Liver (tissue), 9 donors: ENCODE data around the gene NF1. TPM values are rescaled to one million over a fixed set of nuclear protein-coding genes. Genes with fewer than 3 reads are reported as not detected.

Experiments used
- DNase-seq: peaks from one replicate; pipeline ENCODE4 v3.0.0-alpha.2; 2017; ENCODE audit warnings: low spot score
- H3K27ac ChIP-seq, 2 donors: one replicate each; pipeline ENCODE4 v1.7.0; 2013; ENCODE audit warnings: inconsistent platforms in 2 of 2, low read length in 2 of 2, control low read depth in 1 of 2, low read depth in 1 of 2, mild to moderate bottlenecking in 1 of 2
- H3K27me3 ChIP-seq, 4 donors: one replicate each; pipeline versions ENCODE4 v1.6.1 to v1.7.0; 2013; ENCODE audit warnings: low read length in 3 of 4, inconsistent platforms in 1 of 4, mild to moderate bottlenecking in 1 of 4, moderate library complexity in 1 of 4; ENCODE audit not compliant: control insufficient read depth in 4 of 4, insufficient read depth in 4 of 4
- H3K36me3 ChIP-seq, 4 donors: one replicate each; pipeline versions ENCODE4 v1.6.1 to v1.7.0; 2013; ENCODE audit warnings: low read length in 3 of 4, mild to moderate bottlenecking in 3 of 4, low read depth in 1 of 4, moderate library complexity in 1 of 4; ENCODE audit not compliant: control insufficient read depth in 4 of 4, insufficient read depth in 3 of 4
- H3K4me1 ChIP-seq, 4 donors: one replicate each; pipeline versions ENCODE4 v1.6.1 to v1.7.0; 2013; ENCODE audit warnings: low read length in 3 of 4, mild to moderate bottlenecking in 3 of 4, moderate library complexity in 1 of 4; ENCODE audit not compliant: control insufficient read depth in 4 of 4, insufficient read depth in 4 of 4
- H3K4me3 ChIP-seq, 3 donors: one replicate each; pipeline versions ENCODE4 v1.6.1 to v1.7.0; 2013; ENCODE audit warnings: low read length in 3 of 3, control low read depth in 1 of 3, low read depth in 1 of 3, mild to moderate bottlenecking in 1 of 3
- H3K9ac ChIP-seq, 2 donors: one replicate each; pipeline ENCODE4 v1.7.0; 2013; ENCODE audit warnings: low read length in 2 of 2, mild to moderate bottlenecking in 2 of 2, moderate library complexity in 2 of 2, control low read depth in 1 of 2, low read depth in 1 of 2
- H3K9me3 ChIP-seq, 4 donors: one replicate each; pipeline versions ENCODE4 v1.6.1 to v1.7.0; 2013; ENCODE audit warnings: low read length in 3 of 4; ENCODE audit not compliant: control insufficient read depth in 4 of 4
- CTCF ChIP-seq: fragments of 150-350 bp; IDR thresholded peaks from 2 replicates; pipeline ENCODE4 v1.5.1; 2017; ENCODE audit warnings: improper control_type of control experiment, low read depth, low read length; ENCODE audit not compliant: missing input control
- EGR1 ChIP-seq, 2 donors: IDR thresholded peaks; 2 replicates each; pipeline ENCODE4 v1.6.1; 2016 to 2018; ENCODE audit warnings: antibody characterized with exemption in 2 of 2, low read depth in 2 of 2
- FOXA2 ChIP-seq: IDR thresholded peaks from 2 replicates; pipeline ENCODE4 v1.6.1; 2016; ENCODE audit warnings: antibody characterized with exemption
- GABPA ChIP-seq, 2 donors: IDR thresholded peaks in 1 of 2; conservative IDR thresholded peaks in 1 of 2; 2 replicates each; pipeline ENCODE4 v1.6.1; 2016; ENCODE audit warnings: antibody characterized with exemption in 2 of 2, mild to moderate bottlenecking in 1 of 2, moderate library complexity in 1 of 2
- HNF4A ChIP-seq, 2 donors: conservative IDR thresholded peaks; 2 replicates each; pipeline ENCODE4 v1.6.1; 2016; ENCODE audit warnings: antibody characterized with exemption in 2 of 2, mild to moderate bottlenecking in 2 of 2
- JUND ChIP-seq, 2 donors: IDR thresholded peaks; 2 replicates each; pipeline ENCODE4 v1.6.1; 2016; ENCODE audit warnings: antibody characterized with exemption in 2 of 2
- MAX ChIP-seq: IDR thresholded peaks from 2 replicates; pipeline ENCODE4 v1.6.1; 2016; ENCODE audit warnings: antibody characterized with exemption
- NR2F2 ChIP-seq: IDR thresholded peaks from 2 replicates; pipeline ENCODE4 v1.6.1; 2016; ENCODE audit warnings: antibody characterized with exemption
- REST ChIP-seq: IDR thresholded peaks from 2 replicates; pipeline ENCODE4 v1.6.1; 2016; ENCODE audit warnings: antibody characterized with exemption, mild to moderate bottlenecking
- RXRA ChIP-seq, 2 donors: IDR thresholded peaks; 2 replicates each; pipeline ENCODE4 v1.6.1; 2017 to 2018; ENCODE audit warnings: antibody characterized with exemption in 2 of 2, mild to moderate bottlenecking in 1 of 2
- SP1 ChIP-seq: IDR thresholded peaks from 2 replicates; pipeline ENCODE4 v1.6.1; 2018; ENCODE audit warnings: antibody characterized with exemption, mild to moderate bottlenecking
- TAF1 ChIP-seq: conservative IDR thresholded peaks from 2 replicates; pipeline ENCODE4 v1.6.1; 2016; ENCODE audit warnings: antibody characterized with exemption, mild to moderate bottlenecking
- YY1 ChIP-seq: IDR thresholded peaks from 2 replicates; pipeline ENCODE4 v1.6.1; 2016; ENCODE audit warnings: antibody characterized with exemption, mild to moderate bottlenecking
- ZBTB33 ChIP-seq: IDR thresholded peaks from 2 replicates; pipeline ENCODE4 v1.6.1; 2016; ENCODE audit warnings: antibody characterized with exemption
- polyA plus RNA-seq, 2 donors: library from polyadenylated mRNA; stranded (reverse) in 1 of 2; unstranded in 1 of 2; fragments of 200-250 nt in 1 of 2; fragments of >200 nt in 1 of 2; fragmentation: Nextera tagmentation in 1 of 2; extraction: Ambion mirVana in 1 of 2; gene quantifications; one replicate each; pipeline versions ENCODE4 v1.2.1 to v1.2.3, GENCODE V29; 2013 to 2015
- total RNA-seq, 2 donors: library from RNA; depleted of rRNA; stranded (reverse); fragments of >200 nt; gene quantifications; one replicate each; pipeline ENCODE4 v1.2.3, GENCODE V29; 2014
- TF ChIP-seq, protein P1 (sequence below): IDR thresholded peaks from 2 replicates; pipeline ENCODE4 v1.6.1; 2016; ENCODE audit warnings: antibody characterized with exemption
- donor health status: healthy.
- donor health status: healthy.
- donor health status: healthy.
- donor health status: healthy.
- donor health status: healthy.

NF1 gene
- total and polyA plus RNA-seq, 4 donors = 4.6 to 42.6 (median 13.5) TPM

DNA sequence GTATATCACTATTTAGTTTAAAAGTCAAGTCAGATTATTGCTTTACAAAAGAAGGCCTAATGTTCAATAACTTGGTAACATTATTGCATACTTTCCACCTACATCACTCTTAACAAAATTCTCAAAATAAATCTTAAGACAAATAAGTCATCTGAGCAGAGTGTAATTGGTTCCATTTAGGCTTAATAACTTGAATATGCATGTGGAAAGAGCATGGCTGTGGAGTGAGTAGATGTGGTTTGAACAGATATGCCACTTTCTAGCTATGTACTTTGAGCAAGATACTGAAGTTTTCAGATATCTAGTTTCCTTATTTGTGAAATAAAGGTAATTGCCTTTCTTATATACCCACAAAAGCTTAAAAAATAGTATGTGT, 233.4 kb downstream of the NF1 start:
- Histone ChIP-seq H3K4me1 (no peaks in the 10 kb centered on the region), H3K27me3 (no peaks in the 10 kb centered on the region), H3K4me3 (no peak overlapping the region), H3K9ac (no peak overlapping the region), H3K9me3 (no peaks in the 10 kb centered on the region), H3K27ac (no peak overlapping the region), H3K36me3 (peaks cover 2 to 19% (median 9%) of the 10 kb centered on the region in 4 donors)
- TF ChIP-seq RXRA (IDR thresholded peaks at IDR 0.05) = no peak
- no peak for TF ChIP-seq EGR1 (IDR thresholded peaks at IDR 0.05; ENCODE audit: low read depth in 2 of 2)
- no peak for DNase-seq

- H3K27me3 ChIP-seq = no peaks in the 10 kb centered on the region
- no peak for DNase-seq
- H3K9ac ChIP-seq = no peak overlapping the region
- no peak overlapping the region for H3K4me3 ChIP-seq
- peaks cover 2 to 19% (median 9%) of the 10 kb centered on the region in 4 donors for H3K36me3 ChIP-seq
- TF ChIP-seq NR2F2 = no peak
- TF ChIP-seq FOXA2 = no peak
- TF ChIP-seq MAX = no peak
- no peak for TF ChIP-seq JUND (IDR thresholded peaks at IDR 0.05)
- no peak for TF ChIP-seq TAF1
- no peak for TF ChIP-seq REST
- TF ChIP-seq EGR1 (IDR thresholded peaks at IDR 0.05; ENCODE audit: low read depth in 2 of 2) = no peak
- TF ChIP-seq RXRA (IDR thresholded peaks at IDR 0.05) = no peak
- no peak for TF ChIP-seq SP1
- no peak for TF ChIP-seq GABPA (IDR thresholded peaks at IDR 0.05 in 1 of 2, conservative IDR thresholded peaks at IDR 0.05 in 1 of 2)
- no peak for TF ChIP-seq HNF4A (conservative IDR thresholded peaks at IDR 0.05)
- TF ChIP-seq YY1 = no peak
- TF ChIP-seq CTCF = no peak
- TF ChIP-seq ZBTB33 = no peak
- TF ChIP-seq, protein P1, sequence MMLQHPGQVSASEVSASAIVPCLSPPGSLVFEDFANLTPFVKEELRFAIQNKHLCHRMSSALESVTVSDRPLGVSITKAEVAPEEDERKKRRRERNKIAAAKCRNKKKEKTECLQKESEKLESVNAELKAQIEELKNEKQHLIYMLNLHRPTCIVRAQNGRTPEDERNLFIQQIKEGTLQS = no peak
- no peak overlapping the region for H3K27ac ChIP-seq
- H3K9me3 ChIP-seq = no peaks in the 10 kb centered on the region
- no peaks in the 10 kb centered on the region for H3K4me1 ChIP-seq
These were observed 234.4 kb downstream of the NF1 start for GRCh38 chr17:31329221-31329620.
